Body of pancreas (tissue), 4 donors: ENCODE data around the gene PTPN6.

Experiments used
- CTCF ChIP-seq, 7 experiments: fragments of 450-650 bp in 4 of 7; fragments of 200-600 bp in 3 of 7; sonication (generic) in 3 of 7; IDR thresholded peaks; one replicate each; pipeline ENCODE4 v1.5.1; 2016 to 2019; ENCODE audit warnings: antibody characterized with exemption in 7 of 7
- POLR2A ChIP-seq, 3 donors: fragments of 450-650 bp; IDR thresholded peaks; one replicate each; pipeline ENCODE4 v1.6.1; 2016; ENCODE audit warnings: antibody characterized with exemption in 3 of 3, mild to moderate bottlenecking in 2 of 3

GRCh38 chr12:6963016-6963731 lies 12.0 kb downstream of the PTPN6 start:
- TF ChIP-seq CTCF (IDR thresholded peaks at IDR 0.05), result peak in 4 of 7 experiments; percentile 53 to 76 (median 60)
- peak; percentile 98 to 100 (median 99) for TF ChIP-seq POLR2A (IDR thresholded peaks at IDR 0.05)
